Right atrium auricular region (tissue), 2 donors: Measurements from ENCODE around the gene TMEM208. TPM values are rescaled to one million over a fixed set of nuclear protein-coding genes. Genes with fewer than 3 reads are reported as not detected.

Source experiments
- DNase-seq: peaks from one replicate; pipeline ENCODE4 v3.0.0-alpha.2; 2019; ENCODE audit warnings: low spot score
- H3K27ac ChIP-seq, 2 donors: fragments of 200-600 bp; sonication (generic); 1 replicate in 1 of 2; 2 replicates in 1 of 2; pipeline ENCODE4 v1.5.1; 2016 to 2019
- H3K27me3 ChIP-seq, 2 donors: fragments of 200-600 bp; sonication (generic); one replicate each; pipeline versions ENCODE4 v1.5.1 to v1.6.0; 2017 to 2019
- H3K36me3 ChIP-seq: fragments of 200-600 bp; sonication (generic); one replicate; pipeline ENCODE4 v1.5.1; 2016
- H3K4me1 ChIP-seq, 2 donors: fragments of 200-600 bp; sonication (generic); one replicate each; pipeline versions ENCODE4 v1.5.1 to v1.6.0; 2017 to 2019
- H3K4me3 ChIP-seq, 2 donors: fragments of 200-600 bp; sonication (generic); 1 replicate in 1 of 2; 2 replicates in 1 of 2; pipeline ENCODE4 v1.5.1; 2017 to 2019; ENCODE audit warnings: mild to moderate bottlenecking in 1 of 2, moderate library complexity in 1 of 2
- H3K9me3 ChIP-seq, 2 donors: fragments of 200-600 bp; sonication (generic); one replicate each; pipeline ENCODE4 v1.5.1; 2019
- CTCF ChIP-seq, 2 donors: fragments of 200-600 bp; sonication (generic); IDR thresholded peaks; one replicate each; pipeline ENCODE4 v1.5.1; 2019; ENCODE audit warnings: antibody characterized with exemption in 2 of 2
- total RNA-seq, 2 donors: library from RNA; depleted of rRNA; stranded (reverse); fragments of >200 nt; gene quantifications; one replicate each; pipeline ENCODE4 v1.1.0, GENCODE V29; 2016

The TMEM208 gene
- total RNA-seq, 2 donors from 2014 or later = 16.9 to 27.8 TPM

GRCh38 chr16:67257486-67258160, 30.7 kb downstream of the TMEM208 start:
- no peak overlapping the region for H3K4me3 ChIP-seq
- DNase-seq = no peak
- H3K27ac ChIP-seq = no peak overlapping the region
- no peaks in the 10 kb centered on the region for H3K9me3 ChIP-seq
- no peak for TF ChIP-seq CTCF (IDR thresholded peaks at IDR 0.05)
- no peaks in the 10 kb centered on the region for H3K4me1 ChIP-seq
- H3K27me3 ChIP-seq = no peaks in the 10 kb centered on the region
- H3K36me3 ChIP-seq = no peaks in the 10 kb centered on the region

GRCh38 chr16:67258161-67258835, 31.4 kb downstream of the TMEM208 start:
- no peak for TF ChIP-seq CTCF (IDR thresholded peaks at IDR 0.05)
- Histone ChIP-seq H3K4me1 (no peaks in the 10 kb centered on the region), H3K36me3 (no peaks in the 10 kb centered on the region), H3K27ac (no peak overlapping the region), H3K9me3 (no peaks in the 10 kb centered on the region), H3K4me3 (no peak overlapping the region), H3K27me3 (no peaks in the 10 kb centered on the region)
- no peak for DNase-seq

GRCh38 chr16:67259705-67260104, 32.8 kb downstream of the TMEM208 start:
- no peak for DNase-seq
- no peak overlapping the region for H3K4me3 ChIP-seq
- H3K36me3 ChIP-seq = no peaks in the 10 kb centered on the region
- no peak overlapping the region for H3K27ac ChIP-seq
- TF ChIP-seq CTCF (IDR thresholded peaks at IDR 0.05) = no peak
- H3K27me3 ChIP-seq = no peaks in the 10 kb centered on the region
- no peaks in the 10 kb centered on the region for H3K9me3 ChIP-seq
- no peaks in the 10 kb centered on the region for H3K4me1 ChIP-seq

GRCh38 chr16:67260426-67261063, 33.6 kb downstream of the TMEM208 start:
- Histone ChIP-seq H3K27ac (no peak overlapping the region), H3K4me1 (no peaks in the 10 kb centered on the region), H3K9me3 (no peaks in the 10 kb centered on the region), H3K27me3 (no peaks in the 10 kb centered on the region), H3K36me3 (no peaks in the 10 kb centered on the region), H3K4me3 (no peak overlapping the region)
- peak; percentile 33 to 70 for TF ChIP-seq CTCF (IDR thresholded peaks at IDR 0.05)
- DNase-seq = no peak

- Histone ChIP-seq H3K9me3 (no peaks in the 10 kb centered on the region), H3K4me3 (no peak overlapping the region), H3K27me3 (no peaks in the 10 kb centered on the region), H3K27ac (no peak overlapping the region), H3K36me3 (no peaks in the 10 kb centered on the region), H3K4me1 (no peaks in the 10 kb centered on the region)
- DNase-seq = no peak
- TF ChIP-seq CTCF (IDR thresholded peaks at IDR 0.05) = no peak
Measured at GRCh38 chr16:67263201-67263600, 36.3 kb downstream of the TMEM208 start.
